RWPE2 (cell line): Measurements from ENCODE around the gene FHIT.

Experiments used
- ATAC-seq: fragments of 200-7000 bp; cut with Tn5 transposase; 3 replicates; pipeline ENCODE4 v1.9.1; 2021; ENCODE audit warnings: low read depth
- DNase-seq: peaks from one replicate; pipeline ENCODE4 v3.0.0-alpha.2; 2020; ENCODE audit warnings: low spot score
- H3K27ac ChIP-seq: fragments of 450-650 bp; 2 replicates; pipeline ENCODE4 v1.5.1; 2017; ENCODE audit warnings: mild to moderate bottlenecking; ENCODE audit not compliant: poor library complexity, severe bottlenecking
- H3K27me3 ChIP-seq: fragments of 250-450 bp; sonication (Bioruptor Pico); 2 replicates; pipeline ENCODE4 v1.5.1; 2021; ENCODE audit warnings: mild to moderate bottlenecking, moderate library complexity; ENCODE audit not compliant: insufficient read depth, poor library complexity, severe bottlenecking
- H3K36me3 ChIP-seq: fragments of 250-450 bp; sonication (Bioruptor Pico); 2 replicates; pipeline ENCODE4 v1.5.1; 2020; ENCODE audit warnings: low read depth, mild to moderate bottlenecking, moderate library complexity
- H3K4me1 ChIP-seq: fragments of 250-450 bp; sonication (Bioruptor Pico); 2 replicates; pipeline ENCODE4 v1.5.1; 2021; ENCODE audit warnings: mild to moderate bottlenecking, moderate library complexity; ENCODE audit not compliant: insufficient read depth, poor library complexity, severe bottlenecking
- H3K4me3 ChIP-seq: fragments of 250-450 bp; sonication (Bioruptor Pico); 2 replicates; pipeline ENCODE4 v1.5.1; 2021; ENCODE audit warnings: mild to moderate bottlenecking, moderate library complexity; ENCODE audit not compliant: severe bottlenecking
- H3K9me3 ChIP-seq: fragments of 250-450 bp; sonication (Bioruptor Pico); 2 replicates; pipeline ENCODE4 v1.5.1; 2021; ENCODE audit warnings: mild to moderate bottlenecking, moderate library complexity; ENCODE audit not compliant: severe bottlenecking
- TF ChIP-seq, protein P1 (sequence below): fragments of 450-650 bp; IDR thresholded peaks from one replicate; pipeline ENCODE4 v1.5.1; 2017; ENCODE audit warnings: mild to moderate bottlenecking, moderate library complexity; ENCODE audit not compliant: poor library complexity, severe bottlenecking

Gene FHIT

DNA sequence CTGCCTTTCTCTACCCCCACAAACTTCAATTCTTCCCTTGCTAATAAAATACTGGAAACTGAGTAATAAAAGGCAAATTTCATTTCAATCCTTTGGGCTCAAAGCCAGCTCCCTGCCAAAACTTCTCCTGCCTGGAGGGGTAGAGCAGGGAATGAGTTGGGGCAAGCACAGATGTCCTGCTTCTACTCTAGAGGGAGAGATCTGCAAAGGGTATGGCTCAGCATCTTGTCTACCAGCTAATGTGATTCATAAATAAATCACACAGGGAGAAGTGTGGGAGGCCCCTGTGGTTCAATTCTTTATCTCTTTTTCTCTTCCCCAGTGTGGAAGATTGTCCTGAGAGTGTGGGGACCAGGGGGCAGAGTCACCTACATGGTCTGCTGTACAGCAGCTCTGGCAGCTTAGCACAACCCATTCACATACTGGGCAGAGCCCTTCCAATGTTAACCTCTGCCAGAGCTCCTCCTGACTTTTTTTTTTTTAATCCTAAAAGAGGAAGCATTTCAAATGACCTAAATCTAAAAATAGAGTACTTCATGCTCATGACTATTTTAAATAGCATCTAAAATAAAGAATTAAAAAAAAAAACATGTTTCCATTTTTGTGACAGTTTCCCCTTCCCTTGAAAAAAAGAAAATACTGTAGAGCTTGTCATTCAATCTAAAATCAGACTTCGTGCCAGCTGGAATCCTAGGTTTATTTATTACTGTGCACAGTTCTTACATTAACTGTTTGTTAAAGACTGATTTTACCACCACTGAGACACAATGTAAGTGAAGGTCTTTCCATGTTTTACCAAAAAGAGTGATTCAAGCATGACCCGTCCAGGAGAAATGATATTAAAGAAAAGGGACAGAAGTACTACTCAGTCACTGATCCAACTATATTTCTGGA, 1117.7 kb downstream of the FHIT start:
- DNase-seq (no peak), ATAC-seq (no peak)
- Histone ChIP-seq H3K4me3 (no peak overlapping the region), H3K27me3 (no peaks in the 10 kb centered on the region), H3K9me3 (no peaks in the 10 kb centered on the region), H3K27ac (no peak overlapping the region), H3K36me3 (no peaks in the 10 kb centered on the region), H3K4me1 (no peaks in the 10 kb centered on the region)
- TF ChIP-seq, protein P1, sequence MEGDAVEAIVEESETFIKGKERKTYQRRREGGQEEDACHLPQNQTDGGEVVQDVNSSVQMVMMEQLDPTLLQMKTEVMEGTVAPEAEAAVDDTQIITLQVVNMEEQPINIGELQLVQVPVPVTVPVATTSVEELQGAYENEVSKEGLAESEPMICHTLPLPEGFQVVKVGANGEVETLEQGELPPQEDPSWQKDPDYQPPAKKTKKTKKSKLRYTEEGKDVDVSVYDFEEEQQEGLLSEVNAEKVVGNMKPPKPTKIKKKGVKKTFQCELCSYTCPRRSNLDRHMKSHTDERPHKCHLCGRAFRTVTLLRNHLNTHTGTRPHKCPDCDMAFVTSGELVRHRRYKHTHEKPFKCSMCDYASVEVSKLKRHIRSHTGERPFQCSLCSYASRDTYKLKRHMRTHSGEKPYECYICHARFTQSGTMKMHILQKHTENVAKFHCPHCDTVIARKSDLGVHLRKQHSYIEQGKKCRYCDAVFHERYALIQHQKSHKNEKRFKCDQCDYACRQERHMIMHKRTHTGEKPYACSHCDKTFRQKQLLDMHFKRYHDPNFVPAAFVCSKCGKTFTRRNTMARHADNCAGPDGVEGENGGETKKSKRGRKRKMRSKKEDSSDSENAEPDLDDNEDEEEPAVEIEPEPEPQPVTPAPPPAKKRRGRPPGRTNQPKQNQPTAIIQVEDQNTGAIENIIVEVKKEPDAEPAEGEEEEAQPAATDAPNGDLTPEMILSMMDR, result no peak

DNA sequence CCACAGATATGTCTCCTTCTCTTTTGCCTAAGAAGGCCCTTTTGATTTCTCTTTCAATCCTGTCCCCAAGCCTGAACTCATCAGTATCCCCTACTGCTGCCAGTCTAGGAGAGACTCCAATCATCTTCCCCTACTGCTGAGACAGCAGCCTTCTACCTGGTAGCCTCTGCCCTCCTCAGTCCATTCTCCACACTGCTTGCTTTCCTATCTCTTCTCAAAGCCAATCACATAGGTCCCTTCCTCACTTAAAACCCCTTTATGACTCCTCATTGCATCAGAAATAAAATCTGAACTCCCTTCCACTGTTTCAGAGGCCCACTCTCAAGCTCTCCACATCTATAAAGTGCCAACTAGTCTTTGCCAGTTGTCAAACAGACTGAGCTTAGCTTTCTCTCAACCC, 1119.6 kb downstream of the FHIT start:
- ATAC-seq, result no peak
- no peaks in the 10 kb centered on the region for H3K27me3 ChIP-seq
- no peak for DNase-seq
- no peaks in the 10 kb centered on the region for H3K4me1 ChIP-seq
- H3K27ac ChIP-seq, result no peak overlapping the region
- TF ChIP-seq, protein P1, result no peak
- H3K9me3 ChIP-seq, result no peaks in the 10 kb centered on the region
- no peak overlapping the region for H3K4me3 ChIP-seq
- no peaks in the 10 kb centered on the region for H3K36me3 ChIP-seq

DNA sequence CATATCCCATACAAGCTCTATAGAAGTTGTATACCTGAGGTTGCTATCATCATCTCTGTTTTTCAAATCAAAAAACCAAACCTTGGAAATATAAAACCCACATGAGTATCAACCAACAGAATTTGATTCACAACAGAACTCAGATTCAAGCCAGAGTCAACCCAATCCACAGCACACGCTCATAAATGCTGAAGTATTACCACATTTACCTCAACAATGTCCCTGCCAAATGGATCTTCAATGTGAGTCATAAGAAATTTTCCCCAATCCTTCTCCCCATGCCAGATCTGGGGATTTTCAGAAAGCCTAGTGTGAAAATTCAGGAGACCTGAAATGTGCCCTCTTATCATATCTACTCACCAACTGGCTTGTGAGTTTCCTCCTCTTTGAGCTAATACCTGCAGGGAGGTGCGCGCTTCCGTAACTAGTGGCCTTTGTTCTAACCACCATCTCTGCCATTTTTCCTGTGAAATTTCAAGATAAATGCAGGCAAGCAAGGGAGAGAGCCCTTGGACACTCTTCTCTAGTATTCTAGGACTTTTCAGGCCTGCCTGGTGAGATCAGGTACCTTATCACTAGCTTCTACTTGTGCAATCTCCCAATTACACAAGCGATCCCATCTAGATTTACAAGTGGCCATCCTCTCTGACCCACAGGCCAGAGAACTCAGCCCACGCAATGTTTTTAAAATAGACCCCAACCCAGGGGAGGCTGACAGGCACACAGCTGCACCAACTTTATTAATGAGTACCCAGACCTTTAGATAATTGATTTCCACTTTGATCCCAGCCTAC, 1124.5 kb downstream of the FHIT start:
- Histone ChIP-seq H3K36me3 (no peaks in the 10 kb centered on the region), H3K4me3 (no peak overlapping the region), H3K4me1 (no peaks in the 10 kb centered on the region), H3K27me3 (no peaks in the 10 kb centered on the region), H3K27ac (no peak overlapping the region), H3K9me3 (no peaks in the 10 kb centered on the region)
- ATAC-seq (no peak), DNase-seq (no peak)
- TF ChIP-seq, protein P1, result no peak

DNA sequence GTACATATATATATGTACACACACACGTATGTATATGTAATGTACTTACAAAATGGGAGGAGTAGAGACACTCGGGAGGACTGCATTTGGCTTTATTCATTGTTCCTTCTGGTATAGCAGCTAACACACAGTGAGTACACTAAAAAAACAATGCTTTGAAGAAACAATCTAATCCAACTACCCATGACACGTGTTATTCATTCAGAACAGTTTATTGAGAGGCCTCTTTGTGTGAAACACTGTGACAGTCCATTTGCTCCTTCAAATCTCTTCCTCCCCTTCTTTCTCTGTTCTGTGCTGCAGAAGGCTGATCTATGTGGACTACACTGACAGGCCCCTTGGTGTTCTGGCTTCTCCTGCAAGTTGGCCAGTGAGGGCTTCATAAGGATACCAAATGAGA, 1125.6 kb downstream of the FHIT start:
- TF ChIP-seq, protein P1, result no peak
- Histone ChIP-seq H3K36me3 (no peaks in the 10 kb centered on the region), H3K4me3 (no peak overlapping the region), H3K4me1 (no peaks in the 10 kb centered on the region), H3K27me3 (no peaks in the 10 kb centered on the region), H3K27ac (no peak overlapping the region), H3K9me3 (no peaks in the 10 kb centered on the region)
- DNase-seq (no peak), ATAC-seq (no peak)
